Psoas muscle (tissue), 8 donors: ENCODE results near the gene OASL. TPM values are rescaled to one million over a fixed set of nuclear protein-coding genes. Genes with fewer than 3 reads are reported as not detected.
"Not testable (repeated sequence)": the region's sequence is repeated elsewhere in the genome, so short reads cannot be mapped to it uniquely, and the experiment has no call there.

Experiments used
- ATAC-seq, 4 donors: fragments of 200-7000 bp; cut with Tn5 transposase; one replicate each; pipeline ENCODE4 v1.9.1; 2020; ENCODE audit warnings: moderate library complexity in 3 of 4, mild to moderate bottlenecking in 2 of 4
- DNase-seq, 2 donors: peaks; one replicate each; pipeline ENCODE4 v3.0.0-alpha.2; 2020
- H3K27ac ChIP-seq: fragments of 200-600 bp; one replicate; pipeline ENCODE4 v1.8.0; 2022
- H3K27me3 ChIP-seq, 3 donors: fragments of 200-600 bp in 1 of 3; one replicate each; pipeline versions ENCODE4 v1.6.1 to v1.8.0; 2013 to 2022; ENCODE audit warnings: low read length in 2 of 3, mild to moderate bottlenecking in 2 of 3, moderate library complexity in 1 of 3; ENCODE audit not compliant: insufficient read depth in 3 of 3
- H3K36me3 ChIP-seq, 2 donors: fragments of 200-600 bp in 1 of 2; one replicate each; pipeline versions ENCODE4 v1.6.1 to v1.8.0; 2013 to 2022; ENCODE audit warnings: low read depth in 1 of 2, mild to moderate bottlenecking in 1 of 2, moderate library complexity in 1 of 2; ENCODE audit not compliant: insufficient read depth in 1 of 2
- H3K4me1 ChIP-seq: fragments of 200-600 bp; one replicate; pipeline ENCODE4 v1.8.0; 2022
- H3K4me3 ChIP-seq: fragments of 200-600 bp; one replicate; pipeline ENCODE4 v1.8.0; 2022; ENCODE audit warnings: mild to moderate bottlenecking
- H3K9me3 ChIP-seq: fragments of 200-600 bp; one replicate; pipeline ENCODE4 v1.8.0; 2022
- WGBS, 3 donors: extraction: QIAGEN DNeasy Blood & Tissue Kit; methylation state at CpG; one replicate each; pipeline versions ENCODE4 v1.1.6 to v1.1.7; 2013; 5-methylcytosine and 5-hydroxymethylcytosine counted together
- intact Hi-C, 2 donors: fragments of 100-400 bp; cut with DNase I; formaldehyde crosslinking; loops; one replicate each; pipeline versions ENCODE4 v1.11.0 to v1.14.2; 2022
- polyA plus RNA-seq, 3 donors: library from polyadenylated mRNA; stranded (reverse); fragments of 200-250 nt; gene quantifications; one replicate each; pipeline ENCODE4 v1.2.3, GENCODE V29; 2013
- total RNA-seq, 4 donors: library from RNA; stranded (reverse); fragmentation: NEBNext Ultra II Directional in 2 of 4; extraction: Animal tissue kit (Norgen Biotek cat#: 25700) in 2 of 4; gene quantifications; one replicate each; pipeline versions ENCODE4 v1.2.1 to v1.2.4, GENCODE V29; 2021 to 2023
- TF ChIP-seq, protein P1 (sequence below): fragments of 200-600 bp; IDR thresholded peaks from one replicate; pipeline ENCODE4 v1.8.0; 2022; ENCODE audit warnings: antibody characterized with exemption
- donor health status: healthy with polysubstance abuse.
- donor health status: DM: no; HTN: no; CAD: no; lungs with moderate emphysema.
- donor health status: Bipolar disorder and iron deficiency.
- donor health status: healthy.
- donor health status: DM: yes; HTN: yes; CAD: no.
- donor health status: DM: no; HTN: no; CAD: no.
- donor health status: DM: no; HTN: no; CAD: no.
- donor health status: DM: yes; HTN: yes; CAD: no.

Gene OASL
- total and polyA plus RNA-seq, 7 donors, result 0.15 to 0.30 (median 0.28) TPM; not detected in 1

- no peaks in the 10 kb centered on the region for H3K36me3 ChIP-seq
- intact Hi-C loops, result no loop called here
- DNase-seq, result no peak
- H3K27me3 ChIP-seq, result no peaks in the 10 kb centered on the region
- 84 to 95% (median 88%) methylated on average over 12 to 13 of the region's 13 CpGs for WGBS, 3 donors
- H3K27ac ChIP-seq, result no peak overlapping the region
- H3K9me3 ChIP-seq, result no peaks in the 10 kb centered on the region
- H3K4me3 ChIP-seq, result no peak overlapping the region
- no peak for ATAC-seq
- TF ChIP-seq, protein P1, sequence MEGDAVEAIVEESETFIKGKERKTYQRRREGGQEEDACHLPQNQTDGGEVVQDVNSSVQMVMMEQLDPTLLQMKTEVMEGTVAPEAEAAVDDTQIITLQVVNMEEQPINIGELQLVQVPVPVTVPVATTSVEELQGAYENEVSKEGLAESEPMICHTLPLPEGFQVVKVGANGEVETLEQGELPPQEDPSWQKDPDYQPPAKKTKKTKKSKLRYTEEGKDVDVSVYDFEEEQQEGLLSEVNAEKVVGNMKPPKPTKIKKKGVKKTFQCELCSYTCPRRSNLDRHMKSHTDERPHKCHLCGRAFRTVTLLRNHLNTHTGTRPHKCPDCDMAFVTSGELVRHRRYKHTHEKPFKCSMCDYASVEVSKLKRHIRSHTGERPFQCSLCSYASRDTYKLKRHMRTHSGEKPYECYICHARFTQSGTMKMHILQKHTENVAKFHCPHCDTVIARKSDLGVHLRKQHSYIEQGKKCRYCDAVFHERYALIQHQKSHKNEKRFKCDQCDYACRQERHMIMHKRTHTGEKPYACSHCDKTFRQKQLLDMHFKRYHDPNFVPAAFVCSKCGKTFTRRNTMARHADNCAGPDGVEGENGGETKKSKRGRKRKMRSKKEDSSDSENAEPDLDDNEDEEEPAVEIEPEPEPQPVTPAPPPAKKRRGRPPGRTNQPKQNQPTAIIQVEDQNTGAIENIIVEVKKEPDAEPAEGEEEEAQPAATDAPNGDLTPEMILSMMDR, result no peak
- no peaks in the 10 kb centered on the region for H3K4me1 ChIP-seq
Observed at GRCh38 chr12:121079736-121080272, 40.8 kb upstream of the OASL start.

GRCh38 chr12:121077440-121077839, 38.4 kb upstream of the OASL start:
- H3K27me3 ChIP-seq, H3K4me1 ChIP-seq, intact Hi-C loops, H3K36me3 ChIP-seq, ATAC-seq, DNase-seq, H3K4me3 ChIP-seq, H3K9me3 ChIP-seq, H3K27ac ChIP-seq: not testable (repeated sequence)
- WGBS, 3 donors, result 92 to 100% (median 95%) methylated on average over 1 of the region's 3 CpGs

GRCh38 chr12:121075911-121076310, 36.9 kb upstream of the OASL start:
- H3K4me3 ChIP-seq, H3K9me3 ChIP-seq, H3K27me3 ChIP-seq, DNase-seq, intact Hi-C loops, H3K4me1 ChIP-seq, H3K36me3 ChIP-seq, ATAC-seq, H3K27ac ChIP-seq: not testable (repeated sequence)
- WGBS, 3 donors, result 92 to 93% (median 93%) methylated on average over 21 to 33 of the region's 33 CpGs

- Histone ChIP-seq H3K27ac (no peak overlapping the region), H3K36me3 (no peaks in the 10 kb centered on the region), H3K9me3 (peaks cover 6% of the 10 kb centered on the region), H3K27me3 (peaks cover 0 to 10% (median 2%) of the 10 kb centered on the region in 3 donors), H3K4me3 (no peak overlapping the region), H3K4me1 (no peaks in the 10 kb centered on the region)
- intact Hi-C loops, result no loop called here
- no peak for DNase-seq
- TF ChIP-seq, protein P1, result no peak
- ATAC-seq, result no peak
- WGBS, 3 donors, result 91 to 96% (median 92%) methylated on average over 3 of the region's 3 CpGs
Observed at GRCh38 chr12:121072147-121072546, 33.1 kb upstream of the OASL start.

DNA sequence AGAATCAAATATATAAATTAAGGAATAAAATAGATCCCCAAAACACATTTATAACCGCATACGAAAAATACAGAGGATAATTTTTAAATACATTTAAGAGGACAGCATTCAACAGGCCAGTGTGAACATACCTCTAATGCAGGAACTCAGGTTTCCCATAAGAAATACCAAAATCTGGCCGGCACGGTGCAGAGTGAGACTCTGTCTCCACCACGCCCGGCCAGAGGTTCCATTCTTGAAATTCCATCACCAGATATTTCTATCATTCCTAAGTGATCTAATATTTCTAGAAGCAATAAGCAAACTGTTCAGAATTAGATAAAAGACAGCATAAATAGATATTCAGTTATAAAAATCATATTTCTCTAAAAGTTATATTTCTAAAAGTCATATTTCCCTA, 30.2 kb upstream of the OASL start:
- Histone ChIP-seq H3K36me3 (no peaks in the 10 kb centered on the region), H3K27ac (no peak overlapping the region), H3K9me3 (peaks cover 6% of the 10 kb centered on the region), H3K4me1 (no peaks in the 10 kb centered on the region), H3K4me3 (no peak overlapping the region), H3K27me3 (peaks cover under 1 to 21% (median 2%) of the 10 kb centered on the region in 3 donors)
- DNase-seq (no peak), ATAC-seq (no peak)
- intact Hi-C loops, result no loop called here
- TF ChIP-seq, protein P1, result no peak
- WGBS, 3 donors, result 66 to 75% (median 74%) methylated on average over 6 of the region's 6 CpGs

DNA sequence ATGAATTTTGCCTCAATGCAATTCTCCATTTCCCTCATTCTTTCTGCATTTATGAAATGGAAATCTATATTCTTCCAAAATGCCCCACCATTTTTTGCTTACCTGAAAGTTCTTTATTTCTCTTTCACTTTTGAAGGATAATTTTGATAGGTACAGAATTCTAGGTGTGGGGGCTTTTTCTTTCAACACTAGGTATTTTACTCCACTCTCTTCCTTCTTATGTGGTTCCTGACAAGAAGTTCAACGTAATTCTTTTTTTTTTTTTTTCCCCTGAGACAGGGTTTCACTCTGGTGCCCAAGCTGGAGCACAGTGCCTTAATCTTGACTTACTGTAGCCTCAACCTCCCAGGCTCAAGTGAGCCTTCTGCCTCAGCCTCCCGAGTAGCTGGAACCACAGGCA, 26.3 kb upstream of the OASL start:
- WGBS, 3 donors, result 46 to 62% (median 55%) methylated on average over 2 of the region's 2 CpGs
- ATAC-seq, result no peak
- Histone ChIP-seq H3K4me3 (no peak overlapping the region), H3K4me1 (peaks cover 1% of the 10 kb centered on the region), H3K36me3 (no peaks in the 10 kb centered on the region), H3K27me3 (peaks cover 2 to 38% (median 3%) of the 10 kb centered on the region in 3 donors), H3K27ac (no peak overlapping the region), H3K9me3 (no peaks in the 10 kb centered on the region)
- intact Hi-C loops, result no loop called here
- TF ChIP-seq, protein P1, result no peak
- DNase-seq, result no peak

DNA sequence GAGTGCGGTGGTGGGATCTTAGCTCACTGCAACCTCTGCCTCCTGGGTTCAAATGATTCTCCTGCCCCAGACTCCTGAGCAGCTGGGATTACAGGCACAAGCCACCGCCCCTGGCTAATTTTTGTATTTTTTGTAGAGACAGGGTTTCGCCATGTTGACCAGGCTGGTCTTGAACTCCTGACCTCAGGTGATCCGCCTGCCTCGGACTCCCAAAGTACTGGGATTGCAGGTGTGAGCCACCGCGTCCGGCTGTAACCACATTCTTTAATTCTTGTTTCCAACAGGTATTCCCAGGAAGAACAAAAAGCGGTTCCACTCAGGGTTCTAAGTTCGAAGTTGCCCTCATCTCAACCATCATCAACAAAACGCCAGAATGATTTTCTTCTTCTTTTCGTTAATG, 25.5 kb upstream of the OASL start:
- not testable (repeated sequence) for H3K4me3 ChIP-seq
- WGBS, 3 donors, result 89 to 91% (median 90%) methylated on average over 12 of the region's 12 CpGs

More for the DNA sequence above, 25.5 kb upstream of the OASL start:
- H3K9me3 ChIP-seq, H3K4me1 ChIP-seq, H3K36me3 ChIP-seq, intact Hi-C loops, H3K27ac ChIP-seq, ATAC-seq, DNase-seq: not testable (repeated sequence)
- peaks cover 2 to 35% (median 3%) of the 10 kb centered on the region in 3 donors for H3K27me3 ChIP-seq
